ENCODE results near the gene EIF4A3.

The EIF4A3 gene

GRCh38 chr17:80105762-80106161 is 41.2 kb downstream of the EIF4A3 start:
- TF ChIP-seq CTCF (IDR thresholded peaks at IDR 0.05; ENCODE audit: insufficient read depth, low read depth, low read length, missing control alignments), result no peak
- no peak for DNase-seq (ENCODE audit: low read depth)
- H3K4me3 ChIP-seq (ENCODE audit: low read depth, low read length), result no peak overlapping the region

GRCh38 chr17:80104956-80105375 is 42.0 kb downstream of the EIF4A3 start:
- DNase-seq (ENCODE audit: low read depth), result no peak
- H3K4me3 ChIP-seq (ENCODE audit: low read depth, low read length), result no peak overlapping the region
- no peak for TF ChIP-seq CTCF (IDR thresholded peaks at IDR 0.05; ENCODE audit: insufficient read depth, low read depth, low read length, missing control alignments)

GRCh38 chr17:80104321-80104955 is 42.5 kb downstream of the EIF4A3 start:
- DNase-seq (ENCODE audit: low read depth), result no peak
- H3K4me3 ChIP-seq (ENCODE audit: low read depth, low read length), result no peak overlapping the region
- TF ChIP-seq CTCF (IDR thresholded peaks at IDR 0.05; ENCODE audit: insufficient read depth, low read depth, low read length, missing control alignments), result no peak

- no peak overlapping the region for H3K4me3 ChIP-seq (ENCODE audit: low read depth, low read length)
- no peak for DNase-seq (ENCODE audit: low read depth)
- TF ChIP-seq CTCF (IDR thresholded peaks at IDR 0.05; ENCODE audit: insufficient read depth, low read depth, low read length, missing control alignments), result no peak
Measured at GRCh38 chr17:80103449-80104085, 43.4 kb downstream of the EIF4A3 start.

- no peak overlapping the region for H3K4me3 ChIP-seq (ENCODE audit: low read depth, low read length)
- DNase-seq (ENCODE audit: low read depth), result no peak
- TF ChIP-seq CTCF (IDR thresholded peaks at IDR 0.05; ENCODE audit: insufficient read depth, low read depth, low read length, missing control alignments), result no peak
Measured at GRCh38 chr17:80102664-80103448, 44.1 kb downstream of the EIF4A3 start.

- DNase-seq (ENCODE audit: low read depth), result peak; percentile 20
- H3K4me3 ChIP-seq (ENCODE audit: low read depth, low read length), result peak overlapping the region; percentile 74
- TF ChIP-seq CTCF (IDR thresholded peaks at IDR 0.05; ENCODE audit: insufficient read depth, low read depth, low read length, missing control alignments), result no peak
Measured at GRCh38 chr17:80101946-80102663, 44.8 kb downstream of the EIF4A3 start.
